LNCaP clone FGC (cell line): ENCODE results near the gene MACO1.
"Not testable (repeated sequence)": the region's sequence is repeated elsewhere in the genome, so short reads cannot be mapped to it uniquely, and the experiment has no call there.

Experiments
- DNase-seq: peaks from one replicate; pipeline ENCODE4 v3.0.0-alpha.2; 2011; ENCODE audit warnings: low read depth
- H3K4me3 ChIP-seq: 2 replicates; pipeline ENCODE4 v1.5.1; 2011; ENCODE audit warnings: mild to moderate bottlenecking, low read depth, low read length, control low read depth
- CTCF ChIP-seq: IDR thresholded peaks from 2 replicates; pipeline ENCODE4 v1.5.1; 2012; ENCODE audit warnings: mild to moderate bottlenecking; ENCODE audit not compliant: control insufficient read depth, insufficient read depth; ENCODE audit errors: extremely low read depth

Gene MACO1

DNA sequence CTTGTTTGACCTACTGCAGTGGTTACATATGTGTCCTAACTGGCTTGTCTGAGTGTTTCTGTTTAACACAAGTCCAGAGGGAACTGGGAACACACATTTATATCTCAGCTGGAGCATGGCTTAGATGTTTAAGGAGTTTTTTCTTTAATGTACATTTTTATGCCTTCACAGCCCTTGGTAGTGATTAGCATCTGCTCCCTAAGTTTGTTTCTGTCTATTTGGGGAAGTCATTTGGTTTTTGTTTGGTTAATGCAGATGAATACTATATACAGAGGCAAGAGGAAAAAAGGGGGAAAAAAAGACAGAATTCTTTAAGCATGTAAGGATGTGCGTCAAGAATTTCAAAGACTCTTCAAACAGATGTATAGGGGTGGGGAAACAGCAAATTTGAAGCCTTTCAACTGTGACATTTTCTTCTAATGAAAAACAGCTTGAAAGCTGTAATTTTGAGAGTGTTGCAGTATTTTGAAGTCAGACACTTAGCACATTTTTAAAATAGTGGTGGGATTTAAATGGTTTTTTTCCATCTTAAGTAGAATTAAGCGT is 15.4 kb downstream of the MACO1 start:
- no peak for DNase-seq
- H3K4me3 ChIP-seq = no peak overlapping the region
- TF ChIP-seq CTCF = no peak

GRCh38 chr1:25447547-25447946 is 16.9 kb downstream of the MACO1 start:
- H3K4me3 ChIP-seq = no peak overlapping the region
- no peak for TF ChIP-seq CTCF
- DNase-seq = no peak

- DNase-seq = no peak
- H3K4me3 ChIP-seq = no peak overlapping the region
- no peak for TF ChIP-seq CTCF
Observed at GRCh38 chr1:25450891-25451290, 20.2 kb downstream of the MACO1 start.

- no peak for DNase-seq
- TF ChIP-seq CTCF = no peak
- H3K4me3 ChIP-seq = no peak overlapping the region
Observed at GRCh38 chr1:25451908-25452307, 21.2 kb downstream of the MACO1 start.

DNA sequence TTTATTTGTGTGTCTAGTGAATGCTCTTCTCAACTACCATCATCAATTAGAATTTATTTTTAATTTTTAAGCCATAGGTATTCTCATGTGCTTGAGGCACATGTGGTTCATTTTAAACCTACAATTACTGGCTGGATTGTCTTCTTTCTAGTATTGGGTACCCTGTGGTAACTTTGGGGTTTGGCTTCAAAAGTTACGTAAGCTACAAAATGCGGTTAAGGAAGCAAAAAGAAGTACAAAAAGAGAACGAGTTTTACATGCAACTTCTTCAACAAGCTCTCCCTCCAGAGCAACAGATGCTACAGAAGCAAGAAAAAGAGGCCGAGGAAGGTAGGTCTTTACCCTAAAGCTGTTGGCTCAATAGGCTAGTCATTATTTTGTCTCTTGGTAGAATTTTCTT is 25.8 kb downstream of the MACO1 start:
- H3K4me3 ChIP-seq = no peak overlapping the region
- no peak for DNase-seq
- no peak for TF ChIP-seq CTCF

- DNase-seq = peak; percentile 90
- H3K4me3 ChIP-seq = no peak overlapping the region
- TF ChIP-seq CTCF = no peak
Observed at GRCh38 chr1:25458541-25459298, 28.0 kb downstream of the MACO1 start.

- no peak overlapping the region for H3K4me3 ChIP-seq
- no peak for DNase-seq
- TF ChIP-seq CTCF = no peak
Observed at GRCh38 chr1:25460020-25460419, 29.3 kb downstream of the MACO1 start.

DNA sequence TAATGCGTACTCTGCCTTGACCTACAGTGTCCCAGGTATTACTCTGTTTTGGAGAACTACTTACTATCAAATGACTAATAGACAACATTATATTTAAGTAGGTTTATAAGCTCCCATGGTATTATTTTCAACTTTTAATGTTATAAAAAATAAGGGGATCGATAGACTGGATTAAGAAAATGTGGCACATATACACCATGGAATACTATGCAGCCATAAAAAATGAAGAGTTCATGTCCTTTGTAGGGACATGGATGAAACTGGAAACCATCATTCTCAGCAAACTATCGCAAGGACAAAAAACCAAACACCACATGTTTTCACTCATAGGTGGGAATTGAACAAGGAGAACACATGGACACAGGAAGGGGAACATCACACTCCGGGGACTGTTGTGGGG is 30.1 kb downstream of the MACO1 start:
- DNase-seq, H3K4me3 ChIP-seq: not testable (repeated sequence)
